Activated naive CD4-positive, alpha-beta T cell treated with Interleukin-2 at 50 U/mL for 16 hours (primary cell): ENCODE results near the gene KCNQ5.

Source experiments
- DNase-seq: peaks from one replicate; pipeline ENCODE4 v3.0.0-alpha.2; 2020

The KCNQ5 gene

GRCh38 chr6:72810571-72811280, 188.9 kb downstream of the KCNQ5 start:
- no peak for DNase-seq

GRCh38 chr6:72811971-72812421, 190.1 kb downstream of the KCNQ5 start:
- no peak for DNase-seq

GRCh38 chr6:72813807-72814596, 192.1 kb downstream of the KCNQ5 start:
- DNase-seq = no peak

GRCh38 chr6:72816022-72816421, 194.2 kb downstream of the KCNQ5 start:
- no peak for DNase-seq

- no peak for DNase-seq
Measured at GRCh38 chr6:72817208-72817607, 195.3 kb downstream of the KCNQ5 start.

GRCh38 chr6:72819609-72820008, 197.7 kb downstream of the KCNQ5 start:
- DNase-seq = no peak

GRCh38 chr6:72820153-72820552, 198.3 kb downstream of the KCNQ5 start:
- no peak for DNase-seq

- no peak for DNase-seq
Measured at GRCh38 chr6:72820906-72821305, 199.0 kb downstream of the KCNQ5 start.

- DNase-seq = no peak
Measured at GRCh38 chr6:72822023-72822422, 200.2 kb downstream of the KCNQ5 start.

GRCh38 chr6:72822691-72823090, 200.8 kb downstream of the KCNQ5 start:
- DNase-seq = no peak

- DNase-seq = no peak
Measured at GRCh38 chr6:72824833-72825232, 203.0 kb downstream of the KCNQ5 start.

GRCh38 chr6:72825315-72825911, 203.5 kb downstream of the KCNQ5 start:
- DNase-seq = no peak

- DNase-seq = no peak
Measured at GRCh38 chr6:72826037-72826436, 204.2 kb downstream of the KCNQ5 start.

- no peak for DNase-seq
Measured at GRCh38 chr6:72826744-72827438, 205.0 kb downstream of the KCNQ5 start.

- no peak for DNase-seq
Measured at GRCh38 chr6:72828904-72829303, 207.0 kb downstream of the KCNQ5 start.

- no peak for DNase-seq
Measured at GRCh38 chr6:72832271-72832670, 210.4 kb downstream of the KCNQ5 start.

GRCh38 chr6:72835749-72836148, 213.9 kb downstream of the KCNQ5 start:
- no peak for DNase-seq

GRCh38 chr6:72836971-72837370, 215.1 kb downstream of the KCNQ5 start:
- DNase-seq = no peak

- no peak for DNase-seq
Measured at GRCh38 chr6:72841195-72841594, 219.3 kb downstream of the KCNQ5 start.

GRCh38 chr6:72842140-72842539, 220.3 kb downstream of the KCNQ5 start:
- no peak for DNase-seq

- DNase-seq = no peak
Measured at GRCh38 chr6:72844614-72845013, 222.8 kb downstream of the KCNQ5 start.

GRCh38 chr6:72849346-72849745, 227.5 kb downstream of the KCNQ5 start:
- DNase-seq = no peak

GRCh38 chr6:72850040-72850439, 228.2 kb downstream of the KCNQ5 start:
- DNase-seq = no peak
